NB4 (cell line): ENCODE data around the gene ZNF320.
"Not testable (repeated sequence)": the region's sequence is repeated elsewhere in the genome, so short reads cannot be mapped to it uniquely, and the experiment has no call there.

ENCODE experiments used
- DNase-seq: peaks from one replicate; pipeline ENCODE4 v3.0.0; 2010; ENCODE audit warnings: low read depth
- H3K4me3 ChIP-seq: one replicate; pipeline ENCODE4 v1.5.1; 2011; ENCODE audit warnings: mild to moderate bottlenecking, low read depth, low read length, moderate library complexity
- CTCF ChIP-seq: IDR thresholded peaks from one replicate; pipeline ENCODE4 v1.5.1; 2012; ENCODE audit warnings: low read depth, low read length
- MAX ChIP-seq: IDR thresholded peaks from 2 replicates; pipeline ENCODE4 v1.6.1; 2011; ENCODE audit warnings: low read depth, low read length
- MYC ChIP-seq: IDR thresholded peaks from 2 replicates; pipeline ENCODE4 v1.6.1; 2011; ENCODE audit warnings: low read depth, low read length
- POLR2A ChIP-seq: IDR thresholded peaks from 2 replicates; pipeline ENCODE4 v1.6.1; 2011; ENCODE audit warnings: mild to moderate bottlenecking; ENCODE audit not compliant: insufficient read length; ENCODE audit errors: extremely low read depth

The ZNF320 gene

GRCh38 chr19:52943134-52943883 is 45.9 kb upstream of the ZNF320 start:
- H3K4me3 ChIP-seq = peak overlapping the region; percentile 56
- DNase-seq = no peak
- TF ChIP-seq MYC = no peak
- no peak for TF ChIP-seq POLR2A
- no peak for TF ChIP-seq MAX
- TF ChIP-seq CTCF = no peak

GRCh38 chr19:52942386-52943133 is 45.1 kb upstream of the ZNF320 start:
- peak overlapping the region; percentile 94 for H3K4me3 ChIP-seq
- TF ChIP-seq POLR2A (peak; percentile 72), CTCF (no peak), MYC (peak; percentile 65; the same call in 1 of the 2 replicates), MAX (0 out of 2 replicates have a peak, but pooled peaks have one; percentile 29)
- peak; percentile 89 for DNase-seq

- DNase-seq = peak; percentile 61
- H3K4me3 ChIP-seq = peak overlapping the region; percentile 94
- TF ChIP-seq POLR2A (no peak), CTCF (no peak), MAX (no peak)
These were observed 44.5 kb upstream of the ZNF320 start for GRCh38 chr19:52941941-52942385.

GRCh38 chr19:52941523-52941922 is 44.1 kb upstream of the ZNF320 start:
- peak overlapping the region; percentile 94 for H3K4me3 ChIP-seq

GRCh38 chr19:52940905-52941304 is 43.5 kb upstream of the ZNF320 start:
- not testable (repeated sequence) for H3K4me3 ChIP-seq

More at GRCh38 chr19:52941523-52941922, 44.1 kb upstream of the ZNF320 start:
- peak; percentile 18 for DNase-seq

GRCh38 chr19:52938761-52939160 is 41.3 kb upstream of the ZNF320 start:
- DNase-seq = no peak
- no peak overlapping the region for H3K4me3 ChIP-seq
- TF ChIP-seq POLR2A (no peak), MAX (no peak), CTCF (no peak), MYC (no peak)

More at GRCh38 chr19:52940905-52941304, 43.5 kb upstream of the ZNF320 start:
- DNase-seq = not testable (repeated sequence)

GRCh38 chr19:52936954-52937325 is 39.5 kb upstream of the ZNF320 start:
- TF ChIP-seq MYC = no peak
- no peak for TF ChIP-seq CTCF
- no peak for TF ChIP-seq MAX
- TF ChIP-seq POLR2A = no peak
- peak; percentile 15 for DNase-seq
- no peak overlapping the region for H3K4me3 ChIP-seq
